ENCODE results near the gene TEDC1.

TEDC1 gene

DNA sequence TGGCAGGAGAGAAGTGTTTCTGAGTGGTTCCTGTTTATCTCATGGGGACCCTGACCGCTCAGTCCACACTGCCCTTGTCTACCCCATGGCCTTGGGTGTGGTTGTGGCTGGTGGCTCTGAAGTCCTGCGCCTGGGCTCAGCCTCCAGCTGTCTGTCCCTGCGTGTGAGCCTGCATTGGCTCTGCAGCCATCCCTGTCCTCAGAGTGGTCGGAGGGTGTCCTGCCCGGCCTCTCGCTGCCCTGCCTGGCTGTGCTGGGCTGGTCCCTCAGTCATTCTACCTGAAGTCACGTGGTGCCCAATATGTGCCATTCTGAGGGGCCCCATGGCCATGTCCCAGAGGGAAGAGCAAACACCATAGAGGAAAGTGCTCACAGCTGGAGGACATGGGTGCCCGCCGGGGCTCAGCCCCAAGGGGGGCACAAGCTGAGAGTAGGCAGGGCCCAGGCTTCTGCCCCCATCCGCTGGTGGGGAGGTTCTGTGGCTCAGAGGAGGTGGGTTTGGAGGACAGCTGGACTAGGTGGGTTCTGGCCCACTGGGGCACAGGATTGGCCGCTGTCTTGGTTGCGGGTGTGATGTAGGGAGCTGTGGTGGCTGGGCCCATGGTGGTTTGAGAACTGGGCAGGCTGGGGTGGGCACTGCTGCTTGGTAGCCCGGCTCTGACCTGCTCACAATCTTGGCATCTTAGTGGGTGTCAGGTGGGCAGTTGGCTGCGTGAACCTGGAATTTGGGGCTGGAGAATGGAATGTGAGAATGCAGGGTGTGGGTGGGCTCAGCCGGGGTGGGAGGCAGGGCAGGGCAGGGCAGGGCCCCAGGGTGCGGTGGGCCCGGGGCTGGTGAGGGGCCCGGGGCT lies 11.6 kb downstream of the TEDC1 start:
- POLR2A ChIA-PET, result no interaction called here
- CTCF ChIA-PET, result no interaction called here
- H3K4me3 ChIP-seq (ENCODE audit: low read depth, low read length), result no peak overlapping the region
- DNase-seq (ENCODE audit: low read depth, low spot score), result no peak
- TF ChIP-seq, protein P1, sequence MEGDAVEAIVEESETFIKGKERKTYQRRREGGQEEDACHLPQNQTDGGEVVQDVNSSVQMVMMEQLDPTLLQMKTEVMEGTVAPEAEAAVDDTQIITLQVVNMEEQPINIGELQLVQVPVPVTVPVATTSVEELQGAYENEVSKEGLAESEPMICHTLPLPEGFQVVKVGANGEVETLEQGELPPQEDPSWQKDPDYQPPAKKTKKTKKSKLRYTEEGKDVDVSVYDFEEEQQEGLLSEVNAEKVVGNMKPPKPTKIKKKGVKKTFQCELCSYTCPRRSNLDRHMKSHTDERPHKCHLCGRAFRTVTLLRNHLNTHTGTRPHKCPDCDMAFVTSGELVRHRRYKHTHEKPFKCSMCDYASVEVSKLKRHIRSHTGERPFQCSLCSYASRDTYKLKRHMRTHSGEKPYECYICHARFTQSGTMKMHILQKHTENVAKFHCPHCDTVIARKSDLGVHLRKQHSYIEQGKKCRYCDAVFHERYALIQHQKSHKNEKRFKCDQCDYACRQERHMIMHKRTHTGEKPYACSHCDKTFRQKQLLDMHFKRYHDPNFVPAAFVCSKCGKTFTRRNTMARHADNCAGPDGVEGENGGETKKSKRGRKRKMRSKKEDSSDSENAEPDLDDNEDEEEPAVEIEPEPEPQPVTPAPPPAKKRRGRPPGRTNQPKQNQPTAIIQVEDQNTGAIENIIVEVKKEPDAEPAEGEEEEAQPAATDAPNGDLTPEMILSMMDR (IDR thresholded peaks at IDR 0.05; ENCODE audit: insufficient read depth, low read length, missing control alignments), result no peak

DNA sequence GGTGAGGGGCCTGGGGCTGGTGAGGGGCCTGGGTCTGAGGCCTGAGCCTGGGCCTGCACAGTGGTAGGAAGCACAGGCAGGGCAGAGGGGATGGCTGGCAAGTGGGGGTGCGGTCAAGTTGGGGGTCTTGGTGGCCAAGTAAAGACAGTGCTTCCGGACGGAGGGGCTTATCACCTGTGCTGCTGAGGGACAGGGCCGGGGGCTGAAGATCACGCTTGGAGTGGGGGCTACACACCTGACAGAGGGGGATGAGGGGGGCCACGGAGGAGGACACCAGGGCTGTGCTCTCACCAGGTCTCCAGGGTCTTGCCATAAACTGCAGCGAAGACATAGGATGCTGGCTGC lies 12.2 kb downstream of the TEDC1 start:
- DNase-seq (ENCODE audit: low read depth, low spot score), result no peak
- ChIA-PET POLR2A (no interaction called here), CTCF (no interaction called here)
- TF ChIP-seq, protein P1 (IDR thresholded peaks at IDR 0.05; ENCODE audit: insufficient read depth, low read length, missing control alignments), result no peak
- no peak overlapping the region for H3K4me3 ChIP-seq (ENCODE audit: low read depth, low read length)

DNA sequence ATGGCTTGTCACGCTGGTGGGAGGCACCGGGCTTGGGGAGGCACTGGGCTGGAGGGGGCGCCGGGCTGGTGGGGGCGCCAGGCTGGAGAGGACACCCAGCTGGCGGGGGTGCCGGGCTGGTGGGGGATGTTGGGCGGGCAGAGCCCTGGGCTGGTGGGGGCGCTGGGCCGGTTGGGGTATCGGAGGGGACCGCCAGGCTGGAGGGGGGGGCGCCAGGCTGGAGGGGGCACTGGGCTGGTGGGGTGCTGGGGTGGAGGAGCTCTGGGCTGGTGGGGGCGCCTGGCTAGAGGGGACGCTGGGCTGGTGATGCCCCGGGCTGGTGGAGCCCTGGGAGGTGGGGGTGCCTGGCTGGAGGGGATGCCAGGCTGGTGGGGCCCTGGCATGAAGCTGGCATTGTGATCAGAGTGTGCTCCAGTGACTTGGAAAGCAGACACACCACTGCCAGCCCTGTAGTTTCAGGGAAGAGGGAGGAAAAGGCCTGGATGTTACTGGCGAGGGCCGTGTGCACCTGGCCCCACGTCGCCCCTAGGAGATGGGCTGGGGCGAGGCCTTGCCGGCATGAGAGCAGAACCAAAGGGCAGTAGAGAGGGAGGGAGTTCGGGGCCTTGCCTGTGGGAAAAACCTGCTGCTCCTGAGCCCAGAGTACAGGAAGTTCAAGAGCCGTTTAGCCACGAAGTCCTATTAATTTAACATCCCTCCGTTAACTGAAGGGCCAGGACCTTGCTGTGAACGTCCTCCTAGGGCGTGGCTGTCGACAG lies 13.1 kb downstream of the TEDC1 start:
- H3K4me3 ChIP-seq (ENCODE audit: low read depth, low read length), result no peak overlapping the region
- CTCF ChIA-PET, result no interaction called here
- no peak for DNase-seq (ENCODE audit: low read depth, low spot score)
- POLR2A ChIA-PET, result no interaction called here
- TF ChIP-seq, protein P1 (IDR thresholded peaks at IDR 0.05; ENCODE audit: insufficient read depth, low read length, missing control alignments), result no peak

DNA sequence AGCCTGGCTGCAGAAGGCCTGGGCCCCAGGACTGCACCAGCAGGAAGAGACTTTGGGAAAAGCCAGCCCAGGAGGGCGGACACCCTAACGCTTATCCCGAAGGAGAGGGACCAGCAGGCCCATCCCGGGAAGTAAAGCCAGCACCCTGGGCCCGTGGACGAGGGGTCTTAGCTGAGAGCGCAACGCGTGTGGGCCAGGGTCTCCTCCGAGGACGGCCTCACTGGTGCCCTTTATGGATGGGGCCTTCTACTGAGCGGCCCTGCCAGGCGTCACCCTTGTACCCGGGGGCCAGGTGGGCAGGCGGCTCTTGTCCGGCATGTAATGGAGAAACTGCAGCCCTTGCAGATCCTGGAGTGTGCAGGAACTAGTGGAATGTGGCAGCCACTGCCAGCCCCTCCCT lies 14.1 kb downstream of the TEDC1 start:
- DNase-seq (ENCODE audit: low read depth, low spot score), result no peak
- POLR2A ChIA-PET, result no interaction called here
- TF ChIP-seq, protein P1 (IDR thresholded peaks at IDR 0.05; ENCODE audit: insufficient read depth, low read length, missing control alignments), result no peak
- CTCF ChIA-PET, result no interaction called here
- H3K4me3 ChIP-seq (ENCODE audit: low read depth, low read length), result no peak overlapping the region

DNA sequence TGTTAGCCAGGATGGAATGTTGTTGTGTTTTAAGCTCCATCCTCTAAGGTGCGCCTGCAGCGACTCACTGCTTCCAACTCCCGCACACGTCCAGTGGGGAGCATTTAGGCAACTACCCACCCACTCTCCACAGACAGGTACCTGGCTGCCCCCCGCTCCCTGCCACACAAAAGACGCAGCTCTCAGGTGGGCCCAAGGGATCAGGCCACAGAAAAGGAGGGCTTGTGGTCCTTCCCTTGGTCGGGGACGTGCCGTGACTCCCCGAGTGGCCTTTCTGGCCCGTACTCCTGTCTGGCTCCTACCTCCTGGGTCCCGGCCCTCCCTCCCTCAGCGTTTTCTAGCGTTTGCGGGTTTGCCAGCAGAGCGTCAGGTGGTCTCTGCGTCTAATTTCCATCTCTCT lies 16.2 kb downstream of the TEDC1 start:
- ChIA-PET CTCF (interaction anchor here (1.2 kb wide), 1 partner anchor 21 kb away, joined by 3 read pairs; no protein-coding TSS in a partner anchor), POLR2A (no interaction called here)
- H3K4me3 ChIP-seq (ENCODE audit: low read depth, low read length), result no peak overlapping the region
- DNase-seq (ENCODE audit: low read depth, low spot score), result no peak
- TF ChIP-seq, protein P1 (IDR thresholded peaks at IDR 0.05; ENCODE audit: insufficient read depth, low read length, missing control alignments), result no peak

DNA sequence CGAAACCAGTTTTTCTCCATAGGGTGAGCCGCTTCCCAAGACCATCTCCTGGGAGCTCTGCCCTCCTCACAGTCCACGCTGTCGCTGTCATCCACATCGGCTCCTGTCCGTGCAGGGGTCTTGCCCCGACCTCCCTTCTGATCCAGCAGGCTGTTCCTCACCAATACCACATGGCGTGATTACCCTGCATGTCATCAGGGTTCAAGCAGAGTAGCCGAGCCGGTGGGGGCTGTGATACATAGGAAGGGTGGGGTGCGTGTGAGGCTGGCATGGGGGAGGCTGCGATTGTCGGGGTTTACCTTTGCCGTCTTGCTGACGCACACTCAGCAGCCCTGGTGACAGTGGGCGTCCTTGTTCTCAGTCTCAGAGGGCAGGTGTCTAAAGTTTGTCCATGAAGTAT lies 17.0 kb downstream of the TEDC1 start:
- CTCF ChIA-PET, result interaction anchor here (1.2 kb wide), 1 partner anchor 20 kb away, joined by 3 read pairs; no protein-coding TSS in a partner anchor
- no peak overlapping the region for H3K4me3 ChIP-seq (ENCODE audit: low read depth, low read length)
- POLR2A ChIA-PET, result no interaction called here
- no peak for DNase-seq (ENCODE audit: low read depth, low spot score)
- TF ChIP-seq, protein P1 (IDR thresholded peaks at IDR 0.05; ENCODE audit: insufficient read depth, low read length, missing control alignments), result no peak
